ENCODE data around the gene TCF12.

Gene TCF12

GRCh38 chr15:57053470-57053869 is 135.0 kb downstream of the TCF12 start:
- DNase-seq (ENCODE audit: low spot score), result no peak

GRCh38 chr15:57054204-57054750 is 135.8 kb downstream of the TCF12 start:
- DNase-seq (ENCODE audit: low spot score), result no peak

DNA sequence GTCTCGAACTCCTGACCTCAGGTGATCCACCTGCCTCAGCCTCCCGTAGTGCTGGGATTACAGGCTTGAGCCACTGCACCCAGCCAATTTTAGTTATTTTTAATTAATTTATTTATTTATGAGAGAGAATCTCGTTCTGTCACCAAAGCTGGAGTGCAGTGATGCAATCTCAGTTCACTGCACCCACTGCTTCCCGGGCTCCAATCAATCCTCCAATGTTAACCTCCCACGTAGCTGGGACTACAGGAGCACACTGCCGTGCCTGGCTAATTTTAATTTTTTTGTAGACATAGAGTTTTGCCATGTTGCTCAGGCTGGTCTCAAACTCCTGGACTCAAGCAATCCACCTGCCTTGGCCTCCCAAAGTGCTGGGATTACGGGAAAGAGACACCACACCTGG is 137.9 kb downstream of the TCF12 start:
- no peak for DNase-seq (ENCODE audit: low spot score)

DNA sequence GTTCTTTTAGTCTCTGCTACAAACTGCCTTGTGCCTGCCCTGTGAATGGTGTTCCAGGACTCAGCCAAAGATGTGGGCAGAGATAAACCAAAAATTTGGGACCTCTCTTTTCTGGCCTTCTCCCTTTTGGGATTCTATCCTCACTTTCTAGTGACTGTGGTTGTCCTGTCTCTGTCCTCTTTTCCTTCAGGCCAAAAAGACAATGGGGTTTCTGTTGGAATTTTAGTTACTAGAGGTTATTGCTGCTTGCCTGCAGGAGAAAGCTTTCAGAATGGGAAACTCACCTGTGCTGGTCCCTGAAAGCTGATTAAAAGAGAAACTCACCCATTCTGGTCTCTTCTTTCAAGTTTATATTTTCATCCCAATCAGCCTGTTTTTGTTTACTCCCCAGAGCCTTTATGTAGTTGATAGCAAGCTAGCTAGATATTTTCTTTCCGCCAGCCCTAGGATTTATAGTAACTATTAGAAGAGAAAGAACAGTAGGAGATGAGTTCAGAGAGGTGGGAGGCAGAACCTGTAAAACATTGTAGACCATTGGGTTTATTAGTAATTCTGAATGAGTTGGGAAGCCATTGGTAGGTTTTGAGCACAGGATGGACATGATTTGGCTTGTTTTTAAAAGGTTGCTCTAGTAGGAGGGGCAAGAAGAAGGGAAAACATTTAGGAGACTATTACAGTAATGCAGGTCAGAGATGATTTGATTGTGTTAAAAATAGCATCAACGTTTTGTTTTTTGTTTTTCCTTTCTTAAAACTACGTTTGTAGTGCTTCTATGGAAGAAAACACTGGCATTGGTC is 138.9 kb downstream of the TCF12 start:
- no peak for DNase-seq (ENCODE audit: low spot score)

DNA sequence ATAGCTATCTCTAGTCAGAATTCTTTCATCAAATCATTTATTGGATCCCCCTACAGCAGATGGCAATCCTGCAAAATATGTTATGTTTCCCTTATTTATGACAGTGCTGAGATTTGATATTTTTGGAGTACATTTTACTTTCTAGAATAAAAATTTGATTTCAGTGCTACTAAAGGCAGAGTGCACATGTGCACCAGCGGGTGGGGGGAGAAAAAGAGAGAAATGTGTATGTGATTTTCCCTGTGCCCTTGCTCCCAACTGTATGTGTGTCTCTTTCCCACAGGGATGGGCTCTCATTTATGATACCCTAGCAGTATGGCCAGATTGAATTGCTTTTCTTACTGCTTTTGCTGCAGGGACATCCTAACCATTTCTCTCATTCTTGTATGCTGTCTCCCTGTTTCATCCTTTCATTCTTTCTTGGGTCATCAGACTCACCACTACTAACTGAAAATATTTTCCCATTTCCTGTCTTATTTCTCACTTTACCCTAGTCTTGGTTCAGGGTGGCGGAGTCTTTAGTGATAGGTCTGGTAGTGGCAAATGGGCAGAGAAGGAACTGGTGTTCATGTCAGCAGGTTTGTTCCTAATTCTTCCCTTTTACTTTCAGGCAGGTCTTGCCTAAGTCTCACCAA is 140.7 kb downstream of the TCF12 start:
- no peak for DNase-seq (ENCODE audit: low spot score)

DNA sequence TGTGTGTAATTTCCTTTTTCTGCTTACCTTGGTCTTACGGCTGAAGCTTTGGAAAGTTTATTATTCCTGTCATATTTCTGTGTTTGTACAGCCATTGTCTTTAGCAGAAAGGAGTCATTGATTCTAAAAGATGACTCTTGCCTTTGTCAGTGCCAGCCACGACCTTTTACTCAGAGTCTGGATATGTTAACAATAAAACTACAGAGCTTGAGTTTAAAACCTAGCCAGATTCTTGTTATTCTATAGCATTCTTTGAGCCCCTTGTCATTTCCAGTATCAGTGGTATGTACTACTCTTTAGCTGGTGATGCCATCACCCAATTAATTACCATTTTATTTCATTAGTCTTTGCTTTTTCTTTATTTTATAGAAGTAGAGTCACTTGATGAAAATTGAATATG is 142.4 kb downstream of the TCF12 start:
- no peak for DNase-seq (ENCODE audit: low spot score)

- DNase-seq (ENCODE audit: low spot score), result no peak
Measured at GRCh38 chr15:57061281-57061680, 142.8 kb downstream of the TCF12 start.

DNA sequence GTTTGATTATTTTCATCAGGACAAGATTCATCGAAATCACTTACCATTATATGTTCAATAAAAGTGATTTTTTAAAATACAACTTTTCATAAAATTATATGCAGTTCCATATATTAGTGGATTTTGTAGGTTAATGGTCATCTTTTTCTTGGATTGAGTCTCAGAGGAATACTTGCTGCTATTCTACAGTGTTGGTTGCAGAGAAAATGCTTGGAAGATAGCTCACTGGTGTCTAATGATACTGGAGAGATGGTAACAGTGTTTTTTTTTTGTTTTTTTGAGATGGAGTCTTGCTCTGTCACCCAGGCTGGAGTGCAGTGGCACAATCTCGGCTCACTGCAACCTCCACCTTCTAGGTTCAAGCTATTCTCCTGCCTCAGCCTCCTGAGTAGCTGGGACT is 143.3 kb downstream of the TCF12 start:
- DNase-seq (ENCODE audit: low spot score), result no peak

- no peak for DNase-seq (ENCODE audit: low spot score)
Measured at GRCh38 chr15:57064033-57064432, 145.6 kb downstream of the TCF12 start.

DNA sequence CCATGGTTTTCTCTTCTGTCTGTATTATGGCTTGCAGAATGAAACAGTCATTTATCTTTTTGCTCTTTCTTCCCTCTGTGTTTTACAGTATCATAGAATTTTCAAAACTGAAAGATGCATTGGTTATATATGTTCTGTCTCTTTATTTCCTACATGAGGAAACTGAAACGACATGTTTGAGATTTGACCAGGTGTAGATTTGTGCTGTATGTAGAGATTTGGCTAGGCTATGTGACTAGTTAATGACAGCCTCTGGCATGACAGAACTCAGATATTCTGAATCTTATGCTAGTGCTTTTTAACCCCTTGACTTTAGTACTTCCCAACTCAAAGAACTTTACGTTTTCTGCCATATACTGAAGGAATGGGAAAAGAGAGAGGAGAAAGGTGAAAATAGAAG is 151.0 kb downstream of the TCF12 start:
- DNase-seq (ENCODE audit: low spot score), result no peak

- no peak for DNase-seq (ENCODE audit: low spot score)
Measured at GRCh38 chr15:57070674-57071073, 152.2 kb downstream of the TCF12 start.

- DNase-seq (ENCODE audit: low spot score), result no peak
Measured at GRCh38 chr15:57079446-57079845, 161.0 kb downstream of the TCF12 start.

- no peak for DNase-seq (ENCODE audit: low spot score)
Measured at GRCh38 chr15:57079931-57080620, 161.6 kb downstream of the TCF12 start.

DNA sequence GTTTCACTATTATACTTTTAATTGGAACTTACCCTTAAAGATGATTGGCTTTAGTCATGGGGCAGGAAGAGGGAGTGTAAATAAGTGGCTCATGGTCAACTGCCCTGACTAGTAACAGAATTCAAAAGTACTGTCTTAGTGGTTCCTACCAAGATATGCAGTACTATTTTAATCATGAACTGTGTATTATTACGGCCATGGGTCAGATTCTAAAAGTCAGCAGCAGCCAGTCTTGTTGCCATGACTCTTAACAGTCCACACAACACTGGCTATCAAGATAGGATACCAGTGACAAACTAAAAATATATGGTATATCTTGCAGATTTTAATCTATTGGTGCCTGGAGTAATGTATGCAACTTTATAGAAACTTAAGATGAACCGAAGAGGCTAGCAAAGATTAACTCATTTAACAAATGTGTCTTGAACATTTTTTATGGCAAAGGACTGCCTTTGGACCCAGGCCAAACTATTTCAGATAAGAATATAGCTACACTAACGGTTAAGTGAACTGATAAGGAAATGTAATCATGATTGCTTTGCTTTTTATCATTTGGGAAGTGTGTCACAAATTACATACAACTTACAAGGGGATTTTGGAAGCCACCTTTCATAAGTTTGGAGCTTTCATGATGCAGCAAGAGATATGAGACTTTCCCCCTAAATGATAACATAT is 163.7 kb downstream of the TCF12 start:
- no peak for DNase-seq (ENCODE audit: low spot score)

DNA sequence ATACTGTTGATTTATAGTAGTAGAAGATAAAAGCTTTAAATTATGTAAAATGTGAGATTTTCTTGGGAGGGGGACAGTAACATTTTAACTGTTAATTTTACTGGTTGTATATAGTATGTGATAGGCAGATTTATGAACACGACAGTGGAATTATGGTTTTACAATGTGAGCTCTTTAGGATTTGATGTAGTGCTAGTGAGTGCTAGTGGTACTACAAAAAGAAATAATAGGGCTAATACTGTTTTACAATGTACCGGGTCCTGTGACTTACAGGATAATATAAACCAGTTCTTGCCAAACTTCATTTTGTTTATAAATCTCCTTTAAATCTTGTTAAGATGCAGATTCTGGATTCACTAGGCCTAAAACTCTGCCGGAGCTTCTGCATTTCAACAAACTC is 165.7 kb downstream of the TCF12 start:
- DNase-seq (ENCODE audit: low spot score), result no peak

DNA sequence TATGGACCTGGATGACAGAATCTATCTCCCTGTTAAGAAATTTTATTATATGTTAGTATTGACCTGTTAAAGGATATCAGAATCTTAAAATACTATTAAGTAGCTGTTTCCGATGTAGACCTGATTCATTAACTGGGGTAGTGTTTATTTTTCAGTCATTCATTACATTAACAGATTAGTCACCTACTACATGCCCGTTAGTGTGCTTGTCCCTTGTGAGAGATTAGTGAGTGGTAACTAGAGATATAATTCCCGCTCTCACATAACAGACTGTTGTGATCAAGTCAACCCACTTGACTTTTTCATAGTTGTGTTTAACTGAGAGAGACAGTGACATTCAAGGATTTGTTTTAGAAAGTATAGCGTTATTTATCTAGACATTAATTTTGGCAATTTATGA is 166.8 kb downstream of the TCF12 start:
- DNase-seq (ENCODE audit: low spot score), result peak; percentile 15

DNA sequence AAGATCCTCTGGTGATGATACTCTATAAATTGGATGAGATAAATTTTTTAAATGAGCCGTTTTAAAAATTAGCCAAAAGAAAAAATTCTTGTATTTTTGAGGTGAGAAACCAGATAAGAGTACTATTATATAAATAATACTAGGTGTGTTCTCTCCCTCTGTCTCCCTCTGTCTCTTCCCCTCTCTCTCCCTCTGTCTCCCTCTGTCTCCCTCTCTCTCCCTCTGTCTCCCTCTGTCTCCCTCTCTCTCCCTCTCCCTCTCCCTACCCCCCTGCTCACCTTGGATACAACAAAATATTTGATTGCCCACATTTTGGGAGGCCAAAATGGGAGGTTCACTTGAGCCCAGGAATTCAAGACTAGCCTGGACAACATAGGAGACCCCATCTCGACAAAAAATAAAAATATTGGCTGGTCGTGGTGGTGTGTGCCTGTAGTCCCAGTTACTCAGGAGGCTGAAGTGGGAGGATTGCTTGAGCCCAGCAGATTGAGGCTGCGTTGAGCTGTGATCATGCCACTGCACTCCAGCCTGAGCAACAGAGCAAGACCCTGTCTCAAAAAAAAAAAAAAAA is 168.5 kb downstream of the TCF12 start:
- DNase-seq (ENCODE audit: low spot score), result no peak

- DNase-seq (ENCODE audit: low spot score), result no peak
Measured at GRCh38 chr15:57089815-57090495, 171.5 kb downstream of the TCF12 start.

- DNase-seq (ENCODE audit: low spot score), result no peak
Measured at GRCh38 chr15:57090496-57090859, 172.0 kb downstream of the TCF12 start.

DNA sequence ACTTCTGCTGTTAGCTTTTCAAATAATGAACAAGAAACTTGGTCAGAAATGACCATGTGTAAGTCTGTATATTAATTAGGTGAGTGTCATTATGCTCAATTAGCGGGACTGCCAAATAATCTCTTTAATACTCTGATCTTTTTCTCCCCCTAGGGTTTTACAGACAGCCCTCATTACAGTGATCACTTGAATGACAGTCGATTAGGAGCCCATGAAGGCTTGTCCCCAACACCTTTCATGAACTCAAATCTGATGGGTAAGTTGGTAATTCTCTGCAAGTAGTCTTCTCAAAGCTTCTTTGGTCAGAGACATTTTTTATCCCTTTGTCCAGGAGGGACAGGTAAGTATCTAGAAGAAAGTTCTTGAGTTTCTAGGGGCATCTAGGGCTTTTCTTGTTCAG is 173.2 kb downstream of the TCF12 start:
- no peak for DNase-seq (ENCODE audit: low spot score)

DNA sequence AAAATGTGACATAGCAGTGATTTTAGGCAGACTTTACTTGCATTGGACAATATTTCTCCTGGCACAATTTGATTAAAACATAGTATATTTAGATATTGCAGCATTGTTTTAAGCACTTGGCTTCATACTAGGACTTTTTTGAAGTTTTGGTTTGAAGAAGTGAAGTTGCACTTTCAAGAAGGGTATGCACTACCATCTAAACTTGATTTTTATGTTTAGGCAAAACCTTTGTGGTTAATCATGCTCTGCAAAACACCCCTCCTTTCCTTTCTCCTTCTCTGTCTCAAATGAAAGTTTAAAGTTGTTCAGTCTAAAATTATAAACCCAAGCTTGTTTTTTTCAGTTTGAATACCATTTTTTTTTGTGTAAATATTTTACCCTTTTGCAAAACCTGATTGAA is 173.8 kb downstream of the TCF12 start:
- no peak for DNase-seq (ENCODE audit: low spot score)

Measured in hematopoietic multipotent progenitor cell treated with erythropoietin and hydrocortisone succinate and interleukin-3 and kit ligand, for 15 days (in vitro differentiated cells).